ENCODE measurements around the gene RAB27B. TPM values are rescaled to one million over a fixed set of nuclear protein-coding genes. Genes with fewer than 3 reads are reported as not detected.
A peak's percentile ranks its signal among the peaks of the same experiment; 100 is the strongest.

Gene RAB27B
- total RNA-seq, 4 donors from 2014 or later = 0.32 to 1.8 (median 0.76) TPM

- no peak for TF ChIP-seq CTCF (IDR thresholded peaks at IDR 0.05)
- no peak for DNase-seq (ENCODE audit: low spot score)
- ATAC-seq (ENCODE audit: low FRiP score) = no peak
These were observed 55.7 kb downstream of the RAB27B start for GRCh38 chr18:54883816-54884604.

- TF ChIP-seq CTCF (IDR thresholded peaks at IDR 0.05) = no peak
- ATAC-seq (ENCODE audit: low FRiP score) = no peak
- DNase-seq (ENCODE audit: low spot score) = no peak
These were observed 60.1 kb downstream of the RAB27B start for GRCh38 chr18:54888378-54888777.

- DNase-seq (ENCODE audit: low spot score) (no peak), ATAC-seq (ENCODE audit: low FRiP score) (peak; percentile 32)
- TF ChIP-seq CTCF (IDR thresholded peaks at IDR 0.05) = no peak
These were observed 60.7 kb downstream of the RAB27B start for GRCh38 chr18:54888933-54889332.

GRCh38 chr18:54899500-54899899, 71.2 kb downstream of the RAB27B start:
- DNase-seq (ENCODE audit: low spot score) = no peak
- TF ChIP-seq CTCF (IDR thresholded peaks at IDR 0.05) = no peak
- no peak for ATAC-seq (ENCODE audit: low FRiP score)

GRCh38 chr18:54900290-54900689, 72.0 kb downstream of the RAB27B start:
- no peak for TF ChIP-seq CTCF (IDR thresholded peaks at IDR 0.05)
- ATAC-seq (ENCODE audit: low FRiP score) (no peak), DNase-seq (ENCODE audit: low spot score) (no peak)

- no peak for TF ChIP-seq CTCF (IDR thresholded peaks at IDR 0.05)
- DNase-seq (ENCODE audit: low spot score) = no peak
- ATAC-seq (ENCODE audit: low FRiP score) = no peak
These were observed 76.3 kb downstream of the RAB27B start for GRCh38 chr18:54904581-54904980.

- no peak for DNase-seq (ENCODE audit: low spot score)
- no peak for ATAC-seq (ENCODE audit: low FRiP score)
- TF ChIP-seq CTCF (IDR thresholded peaks at IDR 0.05) = no peak
These were observed 77.4 kb downstream of the RAB27B start for GRCh38 chr18:54905629-54906028.

Data from omental fat pad (tissue), 4 donors.